HG03432 (cell line): Measurements from ENCODE around the gene CEP57L1.
"Not testable (repeated sequence)": the region's sequence is repeated elsewhere in the genome, so short reads cannot be mapped to it uniquely, and the experiment has no call there.

Experiments
- ATAC-seq: cut with Tn5 transposase; IDR thresholded peaks from one replicate; pipeline ENCODE4 v1.9.1; 2021; ENCODE audit warnings: mild to moderate bottlenecking, moderate library complexity; ENCODE audit not compliant: unreplicated experiment

The CEP57L1 gene

DNA sequence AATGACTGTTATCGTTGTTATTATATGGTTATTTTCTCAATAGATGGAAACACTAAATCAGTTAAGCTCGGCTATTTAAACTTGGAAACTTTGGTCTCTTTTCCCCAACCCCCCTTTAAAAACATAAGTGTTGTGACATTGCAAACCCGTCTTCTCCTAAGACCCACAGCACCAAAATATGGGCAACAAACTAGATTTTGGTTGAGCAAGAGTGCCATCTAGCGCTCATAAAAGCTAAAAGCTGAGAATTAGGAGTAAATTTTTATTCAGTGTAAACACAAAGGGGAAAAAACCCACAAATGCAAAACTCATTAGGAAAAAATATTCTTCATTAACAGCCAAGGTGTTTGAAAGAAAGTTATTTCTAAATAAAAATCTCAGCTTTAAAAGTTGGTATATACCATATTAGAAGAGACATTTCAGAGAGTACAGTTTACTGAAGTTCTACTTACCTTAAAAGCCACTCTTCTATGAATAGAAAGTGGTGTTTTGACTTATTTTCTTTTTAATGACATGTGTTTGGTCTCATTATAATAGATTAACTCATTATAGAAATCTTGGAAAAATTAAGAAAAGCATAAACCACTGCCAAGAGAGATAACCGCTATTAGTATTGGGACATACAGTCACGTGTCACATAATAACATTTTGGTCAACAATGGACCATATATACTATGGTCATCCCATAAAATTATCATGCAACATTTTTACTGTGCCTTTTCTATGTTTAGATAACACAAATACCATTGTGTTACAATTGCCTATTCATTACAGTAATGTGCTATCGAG, 21.8 kb upstream of the CEP57L1 start:
- no peak for ATAC-seq

DNA sequence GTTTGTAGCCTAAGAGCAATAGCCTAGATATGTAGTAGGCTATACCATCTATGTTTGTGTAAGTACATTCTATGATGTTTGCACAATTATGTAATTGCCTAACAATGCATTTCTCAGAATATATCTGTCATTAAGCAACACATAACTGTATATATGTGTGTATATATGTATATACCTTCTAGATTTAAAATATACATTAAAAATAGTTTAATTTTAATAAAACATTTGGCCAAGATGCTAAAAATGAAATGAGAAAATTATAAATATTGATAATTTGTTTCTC, 21.2 kb upstream of the CEP57L1 start:
- no peak for ATAC-seq

DNA sequence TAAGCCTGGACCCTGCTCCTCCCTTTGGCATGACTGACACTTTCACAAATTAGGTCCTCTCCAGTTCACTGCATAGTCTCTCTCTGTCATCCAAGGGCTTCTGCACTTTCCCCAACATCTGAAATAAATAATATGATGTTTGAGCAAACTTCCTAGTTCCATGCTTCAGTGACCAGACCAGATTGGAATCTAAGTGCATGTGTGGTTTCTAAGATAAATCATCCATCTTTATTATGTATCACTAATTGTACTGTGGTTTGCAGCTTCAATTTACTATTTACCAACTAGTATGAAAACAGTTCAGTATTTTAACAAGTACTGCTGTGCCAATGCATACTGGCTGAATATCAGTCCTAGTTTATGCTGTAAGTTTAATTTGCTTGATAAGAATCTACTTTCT, 19.4 kb upstream of the CEP57L1 start:
- no peak for ATAC-seq

DNA sequence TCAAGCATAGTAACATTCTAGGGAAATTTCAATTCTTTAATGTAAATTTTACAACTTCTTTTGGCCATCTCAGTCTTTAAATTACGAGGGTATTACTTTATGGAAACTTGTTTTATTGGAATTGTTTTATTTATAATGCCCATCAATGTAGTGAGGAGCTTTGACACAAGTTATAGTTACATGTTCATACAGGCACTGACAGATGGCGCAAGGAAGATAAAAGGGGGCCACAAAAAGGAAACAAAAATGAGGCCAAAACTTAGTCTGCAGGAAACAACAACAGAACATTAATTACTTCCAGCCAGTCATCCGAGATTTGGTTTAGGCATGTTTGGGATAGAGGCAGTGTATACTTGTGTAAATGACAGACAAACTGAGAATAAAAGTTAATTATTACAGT, 18.9 kb upstream of the CEP57L1 start:
- ATAC-seq: no peak

DNA sequence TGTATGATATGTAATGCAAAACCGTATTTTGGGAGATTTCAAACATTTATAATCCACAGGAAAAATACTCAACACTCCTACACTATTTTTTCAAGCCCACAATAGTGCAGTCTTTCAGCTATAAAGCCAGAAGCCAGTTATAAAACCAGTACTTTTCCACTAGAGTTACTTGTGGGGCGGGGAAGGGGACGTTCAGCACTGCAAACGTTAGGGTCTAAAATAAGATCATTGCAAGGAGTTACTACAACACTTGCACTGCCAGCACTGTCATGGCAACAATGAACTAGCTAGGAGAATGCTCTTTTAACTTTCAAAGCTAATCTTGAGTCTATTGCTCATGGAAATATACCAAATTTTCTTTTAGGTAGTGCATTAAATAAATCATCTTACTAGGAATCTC, 15.3 kb upstream of the CEP57L1 start:
- ATAC-seq: no peak

DNA sequence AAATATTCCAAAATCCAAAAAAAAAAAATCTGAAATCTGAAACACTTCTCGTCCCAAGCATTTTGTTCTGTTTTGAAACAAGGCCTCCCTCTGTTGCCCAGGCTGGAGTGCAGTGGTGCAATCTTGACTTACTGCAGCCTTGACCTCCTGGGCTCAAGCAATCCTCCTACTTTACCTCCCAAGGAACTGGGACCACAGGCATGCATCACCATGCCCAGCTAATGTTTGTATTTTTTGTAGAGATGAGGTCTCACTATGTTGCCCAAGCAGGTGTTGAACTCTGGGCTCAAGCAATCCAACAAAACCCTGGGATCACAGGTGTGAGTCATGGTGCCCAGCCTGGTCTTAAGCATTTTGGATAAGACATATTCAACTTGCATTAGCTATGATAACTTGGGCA, 14.3 kb upstream of the CEP57L1 start:
- no peak for ATAC-seq

DNA sequence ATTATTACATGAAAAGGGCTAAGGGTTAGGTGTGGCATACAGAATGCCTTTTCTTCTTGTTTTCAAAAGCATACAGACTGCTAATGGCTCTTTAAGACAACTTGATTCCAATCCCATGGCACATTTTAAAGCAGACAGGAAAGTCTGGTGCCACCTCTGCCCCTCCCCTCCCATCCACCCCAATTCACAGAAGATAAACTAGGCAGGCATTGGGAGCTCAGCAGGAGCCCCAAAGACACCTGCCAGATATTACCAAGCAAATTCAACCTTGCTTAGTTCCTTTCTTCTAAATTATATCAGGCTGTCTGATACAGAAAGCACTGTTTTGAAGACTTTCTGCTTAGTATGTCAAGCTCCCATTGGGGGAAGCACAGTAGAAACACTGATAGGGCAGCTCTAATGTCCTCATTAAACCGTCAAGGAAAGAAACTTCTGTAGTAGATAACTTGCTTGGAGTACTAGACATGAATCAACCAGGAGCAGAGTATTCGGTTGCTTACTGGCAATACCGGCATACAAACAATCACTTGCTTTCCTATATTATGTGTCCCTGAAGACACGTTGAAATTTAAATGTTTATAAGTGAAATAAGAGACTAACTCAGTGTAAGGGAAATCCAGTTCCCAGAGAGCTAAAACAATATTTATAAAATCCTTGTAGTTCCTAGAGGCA, 13.7 kb upstream of the CEP57L1 start:
- no peak for ATAC-seq

DNA sequence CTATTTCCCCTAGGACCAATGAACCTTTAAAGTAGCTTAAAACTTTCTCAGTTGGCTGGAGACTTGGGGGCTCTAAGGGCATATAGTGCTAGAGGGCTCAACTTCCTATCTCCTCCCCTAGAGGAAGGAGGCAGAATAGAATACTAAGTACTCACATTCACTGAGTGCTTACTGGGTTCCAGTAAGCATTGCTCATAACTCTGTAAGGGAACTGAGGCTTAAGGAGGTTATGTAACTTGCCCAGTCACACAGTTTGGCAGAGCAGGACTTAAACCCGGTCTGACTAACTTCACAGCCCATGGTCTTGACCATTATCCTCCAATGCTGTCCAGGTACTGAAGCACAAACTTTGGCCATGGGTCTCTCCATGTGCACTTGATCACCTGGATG, 13.1 kb upstream of the CEP57L1 start:
- no peak for ATAC-seq

DNA sequence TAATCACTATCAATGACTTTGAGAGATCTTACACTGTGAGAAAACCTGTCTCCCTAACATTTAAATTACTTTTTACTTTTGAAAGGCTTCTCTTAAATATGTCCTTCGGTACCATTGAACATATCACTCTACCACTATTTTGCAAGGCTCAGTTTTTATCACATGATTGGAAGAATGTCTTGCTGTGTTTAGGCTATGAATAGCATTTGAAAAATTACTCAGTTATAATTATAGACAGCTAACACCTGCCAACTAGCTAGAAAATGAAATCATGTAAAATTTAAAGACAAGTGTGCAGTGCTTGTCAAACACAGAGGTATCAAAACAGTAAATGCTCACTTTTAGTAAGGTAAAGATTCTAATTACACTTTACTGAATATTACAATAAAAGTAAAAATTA, 11.7 kb upstream of the CEP57L1 start:
- no peak for ATAC-seq

DNA sequence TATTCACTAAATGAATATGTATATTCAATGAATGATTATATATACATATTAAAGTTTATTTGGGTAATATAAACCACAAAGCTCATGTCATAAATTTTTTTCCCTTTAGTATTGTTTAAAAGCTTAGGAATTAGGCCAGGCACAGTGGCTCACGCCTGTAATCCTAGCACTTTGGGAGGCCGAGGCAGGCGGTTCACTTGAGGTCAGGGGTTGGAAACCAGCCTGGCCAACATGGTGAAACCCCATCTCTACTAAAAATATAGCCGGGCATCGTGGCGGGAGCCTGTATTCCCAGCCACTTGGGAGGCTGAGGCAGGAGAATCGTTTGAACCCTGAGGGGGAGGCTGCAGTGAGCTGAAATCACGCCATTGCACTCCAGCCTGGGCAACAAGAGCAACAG, 11.2 kb upstream of the CEP57L1 start:
- ATAC-seq: not testable (repeated sequence)

DNA sequence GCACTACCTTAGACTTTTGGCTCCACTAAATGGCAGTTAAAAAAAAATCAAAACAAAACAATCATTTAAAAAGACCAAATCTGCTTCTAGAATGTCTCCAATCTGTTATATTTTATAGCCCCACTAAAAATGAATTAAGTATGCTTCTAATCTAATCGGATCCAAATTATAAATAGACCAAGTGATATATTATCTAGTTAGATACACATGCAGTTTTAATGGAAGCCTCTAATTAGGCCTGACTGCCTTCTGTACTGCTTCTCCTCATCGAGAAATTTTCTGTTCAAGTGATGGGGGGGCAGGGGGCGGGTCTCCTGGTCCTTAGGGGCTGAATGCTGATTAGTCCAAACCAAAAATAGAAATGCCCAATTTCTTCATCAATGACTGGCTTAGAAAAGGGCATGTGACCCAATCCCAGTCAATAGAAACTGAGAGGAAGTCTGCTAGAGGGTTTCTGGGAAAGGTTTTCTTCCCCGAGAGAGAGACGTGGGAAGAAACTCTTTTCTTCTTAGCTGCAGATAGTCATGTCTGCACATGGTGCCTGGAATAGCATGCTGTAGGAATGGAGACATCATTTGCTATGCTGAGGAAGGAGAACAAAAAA, 7.5 kb upstream of the CEP57L1 start:
- no peak for ATAC-seq

DNA sequence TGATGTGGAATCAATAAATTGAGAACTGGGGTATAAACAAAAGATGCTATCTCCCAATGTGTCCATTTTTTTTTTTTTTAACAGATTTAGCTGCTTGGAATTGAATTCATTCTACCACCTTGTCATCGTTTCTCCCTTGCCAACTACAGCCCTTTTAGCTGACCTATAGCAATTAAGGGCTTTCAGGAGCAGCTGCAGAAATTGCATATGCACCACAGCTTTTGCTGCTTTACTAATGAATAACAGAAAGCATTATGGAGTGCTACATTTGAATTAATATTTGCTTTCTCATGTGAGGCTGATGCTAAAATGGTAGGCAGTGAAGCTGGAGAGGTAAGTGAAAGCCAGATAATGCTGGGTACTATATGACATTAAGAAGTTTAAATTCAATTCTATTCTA, 6.3 kb upstream of the CEP57L1 start:
- ATAC-seq: no peak

DNA sequence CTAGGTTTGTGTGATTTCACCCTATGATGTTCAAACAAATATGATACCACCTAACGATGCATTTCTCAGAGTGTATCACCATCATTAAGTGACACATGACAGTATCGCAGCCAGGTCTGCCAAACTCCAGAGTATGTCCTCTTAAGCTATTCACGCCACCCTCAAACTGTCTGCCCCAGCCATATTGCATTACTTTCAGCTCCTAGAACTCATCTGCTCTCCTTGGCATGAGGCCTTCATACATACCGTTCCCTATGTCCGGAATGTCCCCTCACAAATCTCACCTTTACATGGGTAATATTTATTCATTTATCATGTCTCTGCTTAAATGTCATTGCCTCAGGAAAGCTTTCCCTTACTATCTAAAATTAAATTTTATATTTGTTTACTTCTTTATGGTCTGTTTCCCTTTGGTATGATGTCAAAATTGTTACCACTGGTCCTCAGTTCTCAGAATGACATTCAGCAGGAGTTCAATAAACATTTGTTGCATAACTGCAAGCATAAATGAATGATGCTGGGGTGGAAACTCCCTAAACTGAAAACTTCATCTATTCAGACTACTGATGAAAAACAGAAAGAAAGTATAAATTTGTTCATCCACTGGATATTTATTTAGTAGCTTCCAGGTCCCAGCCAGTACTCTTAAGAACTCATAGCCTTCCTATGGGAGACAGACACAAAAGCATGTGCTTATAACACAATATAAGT, 3.8 kb upstream of the CEP57L1 start:
- no peak for ATAC-seq

DNA sequence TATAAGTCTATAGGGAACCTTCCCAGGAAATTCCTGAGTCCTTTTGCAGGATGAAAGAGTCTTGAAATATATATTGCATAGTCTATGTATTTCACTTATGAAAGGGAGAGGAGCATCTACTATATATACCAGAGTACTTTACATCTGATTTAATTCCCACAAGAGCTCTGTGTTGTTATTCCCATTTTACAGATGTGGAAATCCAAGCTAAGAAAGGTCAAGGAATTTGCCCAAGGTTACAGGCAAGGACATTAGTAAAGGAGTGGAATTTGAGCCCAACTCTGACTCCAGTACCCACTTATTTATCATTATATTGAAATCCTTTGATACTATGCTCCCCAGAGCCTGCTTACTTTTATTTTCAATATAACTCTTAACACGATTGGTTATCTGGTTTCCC, 3.2 kb upstream of the CEP57L1 start:
- no peak for ATAC-seq

DNA sequence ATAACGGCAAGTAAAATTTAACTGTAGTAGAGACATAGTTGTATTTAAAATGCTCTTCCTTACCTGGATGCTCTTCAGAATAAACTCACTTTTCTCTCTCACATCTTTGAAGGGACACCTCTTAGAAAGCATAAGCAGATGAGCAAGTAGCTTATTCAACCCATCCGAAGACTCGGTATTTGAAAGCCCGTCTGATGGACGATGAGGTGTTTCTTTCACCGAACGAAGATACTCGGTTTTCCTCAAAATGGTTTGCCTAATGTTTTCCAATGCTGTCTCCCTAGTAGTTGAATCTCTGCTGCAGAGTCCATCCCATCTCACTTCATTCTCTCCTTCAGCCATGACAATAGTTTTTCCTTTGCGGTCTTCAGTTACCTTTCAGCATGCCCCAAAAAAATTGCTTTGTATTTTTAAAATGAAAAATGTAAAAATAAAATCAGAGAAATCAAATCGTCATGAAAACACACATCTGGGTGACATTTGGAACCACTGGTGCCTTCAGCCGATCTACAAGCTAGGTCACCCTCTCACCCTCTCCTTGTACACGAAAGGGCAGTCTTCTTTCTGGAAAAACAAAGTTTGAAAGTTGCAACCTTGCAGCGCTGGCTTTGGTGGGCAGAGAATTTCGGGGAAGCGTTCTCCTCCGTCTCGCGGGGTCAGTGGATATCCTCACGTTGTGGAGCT, 1.4 kb upstream of the CEP57L1 start:
- no peak for ATAC-seq

DNA sequence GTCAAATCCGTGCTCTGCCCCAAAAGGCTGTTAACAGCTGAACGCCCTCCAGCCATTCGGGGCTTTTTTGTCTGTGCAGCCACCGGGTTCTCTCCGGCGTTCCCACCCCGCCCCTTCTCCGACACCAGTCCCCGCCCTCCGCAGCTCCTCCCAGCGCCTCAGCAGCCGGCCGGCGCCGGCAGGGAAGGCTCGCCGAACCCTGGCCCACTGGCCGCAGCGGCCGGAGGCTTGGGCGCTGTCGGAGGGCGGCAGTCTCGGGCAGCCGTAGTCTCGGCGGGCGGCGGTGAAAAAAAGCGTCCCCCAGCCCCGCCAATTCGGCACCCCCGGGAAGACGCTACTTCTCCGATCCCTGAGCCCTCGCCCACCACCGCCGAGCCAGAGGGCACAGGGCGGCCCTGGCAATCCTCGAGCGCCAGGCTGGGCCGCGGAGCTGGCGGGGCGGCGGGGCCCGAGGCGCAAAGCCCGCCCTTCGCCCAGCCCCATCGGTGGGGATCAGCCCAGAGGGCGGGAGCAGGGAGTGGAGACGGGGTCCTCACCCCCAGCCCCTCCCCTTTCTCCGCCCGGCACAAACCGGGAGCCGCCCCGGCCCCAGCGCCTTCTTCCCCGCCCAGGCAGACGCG, 781 bp upstream of the CEP57L1 start, which contains the start of gene SESN1:
TSS of gene SESN1 (minus strand) at position 431 of the 620 bp plus-strand sequence. CDS start 773 bp downstream, outside the sequence.
- peak; percentile 71 for ATAC-seq

DNA sequence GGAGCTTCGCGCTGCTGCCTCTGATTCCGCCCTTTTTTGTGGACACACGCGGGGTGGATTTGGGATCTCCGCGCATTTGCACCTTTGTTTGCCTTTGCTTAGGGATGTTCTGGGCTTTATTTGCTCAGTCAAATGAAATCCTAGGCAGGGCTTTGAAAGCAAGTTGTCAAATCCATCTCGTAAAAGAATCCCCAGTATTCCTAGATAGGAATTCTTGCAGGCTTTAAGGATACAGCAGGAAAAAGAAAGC, 453 bp downstream of the CEP57L1 start:
- no peak for ATAC-seq

DNA sequence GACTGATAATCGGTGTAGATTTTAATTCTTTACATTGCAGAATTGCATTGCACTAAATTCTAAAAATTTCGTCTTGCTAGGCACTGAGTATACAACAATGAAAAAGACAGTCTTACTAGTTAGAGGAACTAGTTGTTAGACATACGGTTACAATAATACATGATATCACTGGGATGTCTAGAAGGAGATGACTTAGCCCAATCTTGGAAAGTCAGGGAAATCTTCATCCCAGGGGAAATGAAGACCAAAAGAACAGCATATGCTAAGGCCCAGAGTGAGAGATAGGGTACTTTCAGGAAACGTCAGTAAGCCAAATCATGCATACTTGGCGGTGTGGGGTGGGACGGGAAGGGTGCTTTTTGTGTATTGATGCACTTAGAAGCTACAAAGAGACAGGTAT, 901 bp downstream of the CEP57L1 start:
- no peak for ATAC-seq

DNA sequence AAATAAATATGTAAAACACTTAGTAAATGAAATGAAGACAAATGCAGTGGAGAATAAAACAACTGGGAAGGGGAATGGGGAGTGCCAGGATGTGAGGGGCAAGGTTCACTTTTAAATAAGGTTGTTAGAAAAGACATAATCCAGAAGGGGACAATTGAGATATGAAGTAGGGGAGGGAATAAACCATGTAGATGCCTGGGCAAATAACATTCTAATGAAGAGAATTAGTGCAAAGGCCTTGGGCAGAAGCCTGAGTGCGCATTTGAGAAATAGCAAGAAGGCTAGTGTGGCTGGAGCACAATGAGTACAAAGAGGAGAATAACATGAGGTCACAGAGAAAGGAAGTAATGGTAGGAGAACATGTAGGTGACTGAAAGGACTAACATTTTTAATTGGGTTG, 2.4 kb downstream of the CEP57L1 start:
- ATAC-seq: no peak

DNA sequence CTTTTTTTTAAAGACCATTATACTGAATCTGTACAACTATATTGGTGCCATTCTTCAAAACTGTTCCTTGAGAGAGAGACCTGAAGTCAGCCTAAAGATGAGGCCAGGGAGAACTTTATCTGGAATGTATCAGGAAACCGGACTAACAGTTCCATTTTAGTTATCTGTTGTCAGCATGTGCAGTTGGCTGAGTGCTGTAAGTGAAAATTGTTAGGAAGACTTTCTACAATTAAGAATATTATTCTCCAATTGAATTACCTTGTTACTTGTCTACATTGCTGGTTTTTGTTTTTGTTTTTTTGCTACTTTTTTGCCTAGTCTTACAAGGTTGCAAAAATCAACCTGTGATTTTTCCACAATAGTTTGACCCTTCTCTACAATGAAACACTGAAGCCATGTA, 7.5 kb downstream of the CEP57L1 start:
- no peak for ATAC-seq

DNA sequence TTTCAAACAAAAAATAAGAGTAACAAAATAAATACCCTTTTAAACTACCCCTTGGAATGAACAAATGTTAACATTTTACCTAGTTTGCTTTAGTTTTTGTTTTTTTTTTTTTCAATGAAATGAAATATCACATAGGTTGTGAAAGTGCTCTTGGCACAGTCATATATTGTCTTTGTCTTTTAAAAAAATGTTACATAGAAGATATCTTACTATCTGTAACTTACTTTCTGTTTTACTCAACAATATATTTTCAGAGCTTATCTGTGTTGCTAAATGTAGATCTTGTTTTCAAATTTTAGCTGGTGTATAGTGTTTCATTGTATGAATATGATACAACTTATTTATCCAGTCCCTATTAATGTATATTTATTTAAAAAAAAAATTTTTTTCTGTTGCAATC, 8.6 kb downstream of the CEP57L1 start:
- peak; percentile 58 for ATAC-seq
